Activated CD4-positive, alpha-beta T cell treated with anti-CD3 and anti-CD28 coated beads for 48 hours (primary cell): Measurements from ENCODE around the gene STAB2.
"Not testable (repeated sequence)": the region's sequence is repeated elsewhere in the genome, so short reads cannot be mapped to it uniquely, and the experiment has no call there.

ENCODE experiments used
- DNase-seq: peaks from one replicate; pipeline ENCODE4 v3.0.0-alpha.2; 2020

STAB2 gene

DNA sequence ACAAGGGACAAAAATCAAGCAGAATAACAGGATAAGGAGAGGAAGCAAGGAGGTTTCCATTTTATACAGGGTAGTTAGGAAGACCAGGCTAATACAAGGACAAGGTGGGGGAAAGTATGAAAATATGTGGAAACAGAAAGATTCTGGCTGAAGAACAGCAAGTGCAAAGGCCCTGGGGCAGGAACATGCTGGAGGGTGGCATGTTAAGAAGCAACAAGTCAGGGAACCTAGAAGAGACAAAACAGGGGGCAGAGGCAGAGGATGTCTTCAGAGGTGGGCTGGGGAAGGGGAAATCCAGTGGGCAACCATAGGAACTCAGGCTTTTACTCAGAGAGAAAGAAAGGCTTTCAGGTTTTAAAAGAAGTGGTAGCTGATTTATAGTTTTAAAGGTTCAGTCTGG is 199.1 kb downstream of the STAB2 start:
- DNase-seq: no peak

DNA sequence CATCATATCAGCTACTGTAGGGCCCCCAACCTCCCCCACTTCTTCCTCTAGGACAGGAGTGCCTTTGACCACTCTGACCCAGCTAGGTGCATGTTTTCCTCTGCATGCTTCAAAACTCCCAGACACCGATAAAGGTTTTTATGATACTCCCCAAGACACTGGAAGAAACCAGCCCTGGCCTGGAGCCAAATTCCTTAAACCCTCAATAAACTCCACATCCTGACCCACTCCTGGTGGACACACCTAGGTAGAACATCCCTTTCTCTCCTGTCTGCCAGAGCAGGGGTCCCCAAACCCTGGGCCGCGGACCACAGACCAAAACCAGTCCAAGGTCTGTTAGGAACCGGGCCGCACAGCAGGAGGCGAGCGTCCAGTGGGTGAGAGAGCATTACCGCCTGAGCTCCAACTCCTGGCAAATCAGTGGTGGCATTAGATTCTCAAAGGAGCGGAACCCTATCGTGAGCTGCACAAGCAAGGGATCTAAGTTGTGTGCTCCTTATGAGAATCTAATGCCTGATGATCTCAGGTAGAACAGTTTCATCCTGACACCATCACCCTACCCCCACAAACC is 204.4 kb downstream of the STAB2 start:
- DNase-seq: no peak

DNA sequence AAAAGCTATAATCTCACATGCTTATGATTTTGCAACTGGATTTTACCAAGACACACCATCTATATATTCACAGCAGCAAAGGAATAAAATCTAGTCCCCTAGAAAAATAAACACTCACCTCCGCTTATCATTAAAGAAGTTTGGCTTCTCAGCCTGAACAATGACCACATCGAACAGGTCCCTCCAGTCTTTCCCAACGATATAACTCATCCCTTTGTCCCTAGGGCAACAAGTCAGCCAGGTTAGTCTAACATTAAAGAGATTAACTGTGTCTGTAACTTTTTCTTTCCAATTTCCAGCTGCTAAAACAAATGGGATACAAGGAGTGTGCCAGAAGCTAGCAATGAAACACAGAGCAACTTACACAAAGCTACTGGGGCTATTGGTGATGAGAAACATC is 206.0 kb downstream of the STAB2 start:
- no peak for DNase-seq

DNA sequence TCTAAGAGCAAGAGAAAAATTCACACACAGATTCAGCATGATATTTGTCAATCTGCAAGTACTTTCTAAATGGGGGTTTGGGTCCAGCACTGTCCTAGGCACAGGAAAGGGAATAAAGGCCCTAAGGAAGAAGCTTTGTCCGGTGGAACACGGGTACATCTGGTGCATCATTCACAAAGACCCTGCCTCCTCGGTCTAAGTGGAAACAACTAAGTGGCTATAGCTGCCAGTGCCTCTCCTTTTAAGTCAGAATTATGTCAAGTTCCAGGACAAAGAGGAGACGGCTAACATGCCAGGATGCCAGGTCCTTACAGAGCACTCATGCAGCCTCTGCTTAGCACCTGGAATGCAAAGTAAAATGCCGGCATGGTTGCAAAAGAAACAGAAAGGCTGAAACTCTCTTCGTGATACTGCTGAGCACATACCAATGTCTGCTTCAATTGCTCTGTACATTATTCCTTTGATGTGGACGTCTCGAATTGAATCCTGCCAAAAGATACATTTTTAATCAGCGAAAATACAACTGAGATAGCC is 206.5 kb downstream of the STAB2 start:
- no peak for DNase-seq

DNA sequence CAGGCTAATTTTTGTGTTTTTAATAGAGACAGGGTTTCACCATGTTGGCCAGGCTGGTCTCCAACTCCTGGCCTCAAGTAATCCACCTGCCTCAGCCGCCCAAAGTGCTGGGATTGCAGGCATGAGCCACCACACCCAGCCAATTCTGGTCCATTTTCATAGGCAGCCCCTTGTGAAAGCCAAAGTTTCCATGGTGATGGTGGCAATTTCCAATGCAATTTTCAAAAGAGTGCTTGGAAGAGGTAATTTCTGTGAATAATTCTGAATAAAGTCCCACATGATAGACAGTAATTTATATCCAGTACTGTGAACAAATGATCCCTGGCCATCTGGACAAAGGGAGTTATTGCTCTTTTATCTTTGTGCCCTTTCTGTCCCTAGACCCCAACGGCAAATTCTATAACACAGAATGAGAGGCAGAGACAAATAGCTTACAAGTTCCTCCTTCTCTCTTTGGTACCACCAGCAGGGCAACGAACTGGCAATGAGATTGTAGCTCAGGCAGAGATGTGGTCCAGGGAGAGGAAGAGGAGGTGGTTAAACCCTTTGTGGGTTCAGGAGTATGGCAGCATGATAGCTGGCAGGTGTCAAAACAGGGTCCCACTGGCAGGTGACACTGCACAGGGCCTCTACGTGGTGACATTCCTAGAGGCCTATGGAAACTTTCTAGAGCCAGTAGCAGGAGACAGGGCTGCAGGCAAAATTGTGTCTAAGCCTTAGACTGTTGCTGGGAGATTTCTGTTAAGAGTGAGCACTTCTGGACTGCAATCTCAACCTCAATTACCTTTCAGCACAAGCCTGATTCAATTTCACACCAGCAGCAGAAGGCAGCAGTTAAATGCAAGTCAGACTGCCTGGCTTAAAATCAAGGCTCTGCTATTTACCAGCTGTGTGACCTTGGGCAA is 207.5 kb downstream of the STAB2 start:
- no peak for DNase-seq

DNA sequence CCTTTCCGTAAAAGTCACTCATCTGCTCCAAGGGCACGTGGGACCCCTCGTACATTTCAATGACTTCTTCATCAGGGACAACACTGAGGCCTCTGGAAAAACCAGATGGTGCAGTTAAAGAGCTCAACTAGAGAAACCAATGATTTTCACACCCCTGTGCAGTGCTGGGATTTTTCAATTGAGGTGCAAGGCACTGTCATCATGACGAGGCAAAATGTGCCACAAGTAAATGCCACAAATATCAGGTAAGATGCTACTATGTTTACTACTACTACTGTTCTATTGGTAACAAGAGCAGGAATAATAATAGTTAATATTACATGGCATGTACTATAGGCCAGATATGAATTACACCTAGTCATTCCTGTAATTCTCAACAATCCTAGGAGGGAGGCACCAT is 211.5 kb downstream of the STAB2 start:
- no peak for DNase-seq

DNA sequence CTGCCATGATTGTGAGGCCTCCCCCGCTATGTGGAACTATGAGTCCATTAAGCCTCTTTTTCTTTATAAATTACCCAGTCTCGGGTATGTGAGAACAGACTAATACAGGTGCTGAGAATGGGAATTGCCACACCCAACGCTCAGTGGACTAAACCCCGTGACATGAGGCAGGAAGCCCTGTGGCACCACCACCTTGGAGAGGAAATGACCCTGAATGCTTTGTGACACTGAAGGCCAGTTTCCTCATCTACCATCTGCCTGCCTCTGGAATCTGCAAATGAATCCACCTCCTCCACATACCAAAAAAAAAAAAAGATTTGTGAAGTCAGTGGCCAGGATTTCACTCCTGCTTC is 212.4 kb downstream of the STAB2 start:
- DNase-seq: no peak

DNA sequence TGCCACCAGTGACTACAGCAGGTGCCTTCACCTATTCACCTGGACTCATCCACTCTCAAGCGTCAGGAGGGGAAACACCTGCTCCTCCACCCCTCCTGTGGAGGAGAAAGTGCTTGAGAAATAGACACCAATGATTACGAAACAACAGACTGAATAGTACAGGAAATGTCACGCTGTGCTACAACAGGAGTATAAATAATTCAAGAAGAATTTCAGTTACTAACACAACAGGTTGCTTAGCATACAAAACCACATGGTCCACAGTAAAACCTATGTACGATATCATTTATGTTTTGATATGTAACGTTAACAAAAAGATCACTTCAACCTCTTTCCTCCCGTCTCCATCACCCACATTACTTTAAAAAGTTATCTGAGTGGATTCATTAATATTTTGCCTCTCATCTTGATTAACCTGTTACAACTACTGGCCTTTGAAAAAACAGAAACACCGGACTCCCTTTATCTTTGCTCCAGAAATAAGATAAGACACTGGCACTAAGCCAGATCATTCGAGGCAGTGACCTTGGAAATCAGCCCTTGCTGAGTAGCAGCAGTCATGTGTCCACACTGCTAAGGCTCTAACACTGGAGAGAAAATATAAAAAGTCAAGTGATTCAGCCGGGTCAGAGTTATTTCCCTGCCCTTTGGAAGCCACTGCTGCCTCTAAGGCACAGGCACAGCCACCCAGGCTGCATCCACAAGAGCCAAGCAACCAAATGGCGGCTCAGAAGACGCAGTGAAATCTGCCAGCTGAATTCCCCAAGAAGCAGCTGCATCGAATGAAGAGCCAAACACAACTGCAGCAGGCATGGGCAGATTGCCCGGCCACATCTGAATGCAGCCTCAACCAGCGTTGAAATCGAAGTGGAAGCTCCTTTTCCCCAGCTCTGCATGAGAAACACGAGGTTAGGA is 213.0 kb downstream of the STAB2 start:
- no peak for DNase-seq

DNA sequence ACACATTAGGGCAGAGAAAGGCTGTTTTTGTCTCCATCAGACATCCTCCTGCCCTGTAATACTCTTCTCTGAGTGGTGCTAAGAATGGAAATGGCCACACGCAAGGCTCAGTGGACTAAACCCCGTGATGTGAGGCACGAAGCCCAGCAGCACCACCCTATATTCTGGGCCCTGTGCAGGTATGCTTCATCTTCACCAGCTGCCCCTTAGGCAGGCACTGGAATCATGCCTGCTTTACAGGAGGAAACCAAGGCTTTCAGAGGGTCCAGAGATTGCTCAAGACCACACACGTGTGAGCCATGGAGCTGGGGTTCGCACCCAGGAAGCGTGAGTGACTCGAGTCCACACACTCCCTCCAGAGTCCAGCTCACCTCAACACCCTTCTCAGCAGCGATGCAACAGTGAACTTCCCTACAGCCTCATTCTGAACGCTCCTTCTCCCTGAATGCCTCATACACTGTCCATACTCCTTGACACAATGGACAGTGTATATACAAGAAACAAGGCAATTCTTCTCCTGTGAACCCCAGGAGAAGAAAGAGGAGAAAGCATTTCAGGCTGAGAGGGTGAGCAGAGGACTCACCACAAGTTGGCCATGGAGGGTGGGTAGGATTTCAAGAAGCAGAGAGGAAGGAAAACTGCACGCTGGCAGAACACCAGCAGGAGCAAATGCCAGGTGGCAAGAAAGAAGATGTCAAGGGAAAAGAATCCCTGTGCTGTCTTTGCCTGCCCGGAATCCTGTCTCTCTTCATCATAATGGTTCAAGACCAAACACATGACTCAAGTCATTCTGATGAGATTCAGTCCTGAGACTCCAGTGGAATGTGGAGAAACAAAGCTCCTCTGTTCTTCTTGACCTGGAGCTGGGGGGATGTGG is 214.9 kb downstream of the STAB2 start:
- no peak for DNase-seq

DNA sequence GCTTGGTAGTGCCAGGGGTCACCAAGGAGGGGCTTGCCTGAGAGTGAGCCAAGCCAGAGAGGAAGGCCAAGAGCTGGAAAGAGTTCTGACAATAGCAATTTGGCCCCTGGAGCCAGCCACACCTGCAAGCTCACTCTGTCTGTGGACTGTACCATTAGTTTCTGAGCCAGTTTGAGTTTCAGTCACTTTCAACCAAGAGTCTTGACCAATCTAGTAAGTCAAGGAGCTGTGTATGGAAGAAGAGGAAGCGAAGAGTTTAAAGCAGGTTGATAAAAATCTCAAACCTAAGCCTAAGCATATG is 215.5 kb downstream of the STAB2 start:
- DNase-seq: no peak

DNA sequence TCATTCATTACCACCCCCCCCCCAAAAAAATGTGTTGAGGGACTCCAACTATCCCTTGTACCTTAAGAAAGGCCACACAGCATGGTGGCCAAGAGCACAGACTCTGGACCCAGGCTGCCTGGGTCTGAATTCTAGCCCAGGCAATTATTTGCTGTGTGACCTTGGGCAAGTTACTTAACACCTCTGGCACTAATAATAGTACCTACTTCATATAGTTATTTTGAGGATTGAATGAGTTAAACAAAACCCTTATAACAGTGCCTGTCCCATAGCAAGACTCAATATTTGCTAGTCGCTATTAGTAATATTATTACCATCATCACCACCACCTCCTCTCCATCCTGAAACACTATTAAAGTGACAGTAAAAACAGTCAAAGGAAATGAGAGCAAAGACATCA is 216.8 kb downstream of the STAB2 start:
- no peak for DNase-seq

DNA sequence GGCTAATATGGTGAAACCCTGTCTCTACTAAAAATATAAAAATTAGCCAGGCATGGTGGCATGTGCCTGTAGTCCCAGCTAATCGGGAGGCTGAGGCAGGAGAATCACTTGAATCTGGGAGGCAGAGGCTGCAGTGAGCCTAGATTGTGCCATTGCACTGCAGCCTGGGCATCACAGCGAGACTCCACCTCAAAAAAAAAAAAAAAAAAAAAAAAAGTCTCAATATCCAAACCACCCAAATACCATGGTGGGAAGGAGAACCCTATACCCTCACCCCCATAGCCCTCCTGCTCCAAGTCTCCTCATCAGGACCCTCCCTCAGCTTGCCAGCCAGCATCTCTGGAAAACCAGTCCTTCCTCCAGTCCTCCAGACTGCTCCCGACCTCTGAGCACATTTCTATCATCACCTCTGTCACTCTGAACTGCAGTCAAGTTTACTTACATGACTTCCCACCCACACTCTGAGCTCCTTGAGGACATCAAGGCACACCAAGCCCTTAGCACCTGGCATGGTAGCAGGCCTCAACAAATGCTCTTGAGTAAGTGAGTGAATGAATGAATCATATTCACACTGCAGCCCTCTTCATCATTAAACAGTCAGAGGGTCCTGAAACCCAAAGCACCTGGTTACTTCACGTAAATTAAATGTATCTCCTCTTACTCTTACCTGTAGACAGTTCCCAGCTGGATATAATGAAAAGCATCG is 218.7 kb downstream of the STAB2 start:
- DNase-seq: no peak

DNA sequence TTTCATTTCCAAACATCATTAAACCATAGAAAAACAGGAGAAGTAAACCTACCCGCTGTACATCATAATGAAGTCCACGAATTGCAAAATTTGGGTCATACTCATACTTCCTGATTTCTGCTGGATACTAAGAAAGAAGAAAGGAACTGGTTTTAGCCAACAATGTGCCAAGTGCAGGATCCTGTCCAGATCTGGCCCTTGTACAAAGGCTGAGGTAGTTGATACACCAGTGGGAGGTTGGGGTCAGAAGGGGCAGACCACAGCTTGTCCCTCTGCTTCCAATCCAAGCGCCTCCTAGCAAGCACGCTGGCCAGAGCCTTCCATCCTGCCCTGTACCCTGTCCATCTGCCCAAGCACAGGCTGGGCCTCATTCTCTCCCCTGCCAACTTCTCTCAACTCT is 219.7 kb downstream of the STAB2 start:
- no peak for DNase-seq

DNA sequence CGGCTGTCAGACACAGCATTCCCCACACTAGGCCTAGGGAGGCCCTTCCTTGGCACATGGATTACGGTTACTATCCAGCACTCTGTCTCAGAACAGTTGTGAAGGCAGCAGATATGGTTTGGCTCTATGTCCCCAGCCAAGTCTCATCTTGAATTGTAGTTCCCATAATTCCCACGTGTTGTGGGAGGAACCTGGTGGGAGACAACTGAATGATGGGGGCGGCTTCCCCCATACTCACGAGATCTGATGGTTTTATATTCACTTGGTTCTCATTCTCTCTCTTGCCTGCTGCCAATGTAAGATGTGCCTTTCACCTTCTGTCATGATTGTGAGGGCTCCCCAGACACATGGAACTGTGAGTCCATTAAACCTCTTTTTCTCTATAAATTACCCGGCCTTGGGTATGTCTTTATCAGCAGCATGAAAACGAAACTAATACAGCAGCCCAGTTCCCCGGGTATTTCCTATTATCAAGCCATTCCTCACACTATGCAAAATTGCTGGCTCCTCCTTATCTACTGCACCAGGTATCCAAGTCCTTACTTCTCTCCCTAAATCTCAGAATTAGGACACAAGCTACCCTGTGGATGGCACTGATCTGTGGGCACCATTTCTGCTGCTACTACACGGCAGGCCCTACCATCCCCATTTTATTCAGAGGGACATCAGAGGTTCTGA is 220.6 kb downstream of the STAB2 start:
- DNase-seq: no peak

DNA sequence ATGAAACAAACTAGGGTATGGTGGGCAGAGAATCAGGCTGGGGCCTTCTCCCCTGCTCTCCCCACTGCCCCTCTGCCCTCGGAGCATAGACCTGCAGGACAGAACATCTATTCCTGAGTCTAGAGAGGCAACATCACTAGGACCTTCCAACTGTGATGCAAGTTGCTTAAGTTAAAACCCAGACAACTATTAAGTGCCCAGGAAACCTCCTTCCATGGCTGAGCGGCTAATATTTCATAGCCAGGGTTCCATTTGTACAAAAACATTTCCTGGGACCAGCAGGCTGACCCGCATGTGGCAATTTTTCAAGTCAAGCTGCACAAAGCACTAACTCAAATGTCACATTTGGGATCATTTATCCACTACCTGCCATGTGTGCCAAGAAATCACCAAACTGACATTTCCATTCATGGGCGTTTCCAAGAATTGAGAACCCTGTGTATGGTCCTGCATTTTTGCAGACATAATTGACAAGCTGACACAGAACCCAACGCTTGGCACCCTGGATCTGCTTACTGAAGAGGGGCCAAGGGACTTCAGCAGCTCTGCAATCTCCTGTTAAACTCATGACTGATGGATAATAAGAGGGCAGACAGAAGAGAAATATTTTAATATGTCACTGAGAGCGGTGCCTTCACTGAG is 221.3 kb downstream of the STAB2 start:
- DNase-seq: no peak

DNA sequence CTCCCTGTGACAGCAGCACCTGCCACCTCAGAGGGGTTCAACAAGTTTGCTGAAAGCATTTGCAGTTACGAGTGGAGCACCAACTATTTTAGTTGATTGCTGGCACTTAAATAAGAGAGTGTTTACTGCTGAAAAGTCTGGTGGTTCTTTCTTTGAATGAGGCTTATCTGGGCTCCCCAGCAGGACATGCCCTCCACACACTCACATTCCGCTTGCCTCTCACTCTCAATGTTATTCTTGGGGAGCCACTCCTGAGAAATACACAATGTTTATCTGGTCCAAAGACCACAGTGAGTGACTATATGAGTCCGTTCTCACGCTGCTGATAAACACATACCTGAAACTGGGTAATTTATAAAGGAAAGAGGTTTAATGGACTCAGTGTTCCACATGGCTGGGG is 222.1 kb downstream of the STAB2 start:
- no peak for DNase-seq

DNA sequence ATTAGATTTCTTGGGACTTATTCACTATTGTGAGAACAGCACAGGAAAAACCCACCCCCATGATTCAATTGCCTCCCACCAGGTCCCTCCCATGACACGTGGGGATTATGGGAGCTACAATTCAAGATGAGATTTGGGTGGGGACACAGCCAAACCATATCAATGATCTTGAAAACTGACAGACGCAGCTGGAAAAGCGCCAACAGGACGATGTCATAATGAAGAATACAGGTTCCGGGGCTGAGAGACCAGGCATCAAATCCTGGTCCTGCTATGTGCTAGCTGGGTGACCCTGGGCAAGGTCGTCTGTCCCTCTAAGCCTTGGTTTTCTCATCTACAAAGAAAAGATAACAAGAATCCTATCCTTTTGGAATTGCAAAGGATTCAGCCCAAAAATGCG is 222.6 kb downstream of the STAB2 start:
- not testable (repeated sequence) for DNase-seq

DNA sequence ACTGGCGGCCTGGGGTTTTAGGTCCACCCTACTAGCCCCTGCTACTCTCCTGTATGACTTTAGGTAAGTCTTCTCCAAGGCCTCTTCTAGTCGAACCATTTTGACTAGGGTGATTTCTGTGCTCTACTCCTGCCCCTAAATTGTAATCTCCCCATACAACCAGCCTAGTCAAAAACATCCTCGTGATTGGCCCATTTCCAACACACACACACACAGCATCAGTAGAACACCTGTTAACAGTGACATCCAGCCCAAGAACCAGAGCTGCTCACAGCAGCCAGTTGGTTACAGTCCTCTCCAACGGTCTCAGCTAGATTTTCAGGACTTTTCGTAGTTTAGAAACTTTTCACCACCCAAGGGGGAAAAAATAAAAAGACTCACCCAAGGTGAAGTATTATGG is 223.0 kb downstream of the STAB2 start:
- no peak for DNase-seq

DNA sequence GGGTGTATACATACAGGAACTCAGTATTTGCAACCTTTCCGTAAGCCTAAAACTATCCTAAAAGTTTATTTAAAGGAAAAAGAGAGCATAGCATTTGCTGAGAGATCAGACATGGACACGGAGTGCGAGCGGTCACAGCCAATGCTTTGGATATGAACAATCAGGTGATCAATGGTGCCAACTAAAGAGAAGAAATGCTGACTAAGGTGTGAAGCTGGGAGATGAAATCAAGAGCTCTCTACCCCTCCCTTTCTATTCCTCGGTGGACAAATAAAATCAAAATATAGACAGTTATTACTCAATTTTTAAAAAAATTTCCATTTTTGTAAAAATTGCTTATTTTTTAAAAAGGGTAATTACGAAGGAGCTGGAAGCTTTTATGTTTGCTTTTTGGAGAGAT is 224.7 kb downstream of the STAB2 start:
- DNase-seq: no peak

DNA sequence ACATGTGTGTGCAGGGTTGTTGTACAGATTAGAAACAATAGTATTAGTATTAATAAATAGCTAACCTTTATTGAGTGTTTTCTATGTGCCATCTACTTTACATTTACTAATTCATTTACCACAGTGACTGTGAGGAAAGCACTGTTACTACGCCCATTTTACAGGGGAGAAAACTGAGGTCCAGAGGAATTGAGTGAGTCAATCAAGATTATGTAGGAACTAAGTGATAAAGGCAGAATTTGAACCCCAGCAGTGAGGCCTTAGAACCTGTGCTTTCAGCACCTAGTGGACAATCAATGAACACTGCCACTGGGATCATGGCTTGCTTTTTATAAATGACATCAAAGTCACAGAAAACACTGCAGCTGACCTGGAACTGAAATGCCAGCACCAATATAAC is 225.7 kb downstream of the STAB2 start:
- no peak for DNase-seq

DNA sequence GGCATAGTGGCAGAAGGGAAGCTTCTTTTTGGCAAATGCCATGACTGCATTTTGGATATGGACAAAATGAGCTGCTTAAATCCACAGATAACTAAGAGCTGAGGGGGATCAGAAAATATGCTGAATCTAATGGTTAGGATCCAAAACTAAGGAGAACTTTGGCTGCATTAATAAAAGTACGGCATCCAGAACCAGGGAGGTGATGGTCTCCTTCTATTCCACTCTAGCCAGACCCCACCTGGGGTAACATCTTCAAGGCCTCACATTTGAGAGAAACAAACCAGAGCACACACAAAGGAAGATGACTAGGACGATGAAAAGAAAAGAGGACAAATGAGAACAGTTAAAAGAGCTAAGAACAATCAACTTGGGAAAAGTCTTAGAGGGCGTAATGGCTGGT is 226.4 kb downstream of the STAB2 start:
- no peak for DNase-seq
